CD4-positive, CD25-positive, alpha-beta regulatory T cell (primary cell): ENCODE measurements around the gene TMEM248. TPM values are rescaled to one million over a fixed set of nuclear protein-coding genes. Genes with fewer than 3 reads are reported as not detected.
"Not testable (repeated sequence)": the region's sequence is repeated elsewhere in the genome, so short reads cannot be mapped to it uniquely, and the experiment has no call there.

ENCODE experiments used
- ATAC-seq, 2 donors: fragments of 150-1000 bp; cut with Tn5 transposase; one replicate each; pipeline ENCODE4 v1.10.0; 2021; ENCODE audit warnings: low read depth in 2 of 2, moderate number of reproducible peaks in 2 of 2, moderate library complexity in 1 of 2
- DNase-seq, 3 donors: peaks; one replicate each; pipeline versions ENCODE4 v3.0.0 to v3.0.0-alpha.2; 2012 to 2022; ENCODE audit warnings: mixed read lengths in 1 of 3
- H3K27ac ChIP-seq: one replicate; pipeline ENCODE4 v1.7.0; 2013; ENCODE audit warnings: mild to moderate bottlenecking, low read length; ENCODE audit not compliant: insufficient read depth, poor library complexity, severe bottlenecking
- H3K27me3 ChIP-seq: one replicate; pipeline ENCODE4 v1.7.0; 2013; ENCODE audit warnings: low read length; ENCODE audit not compliant: control insufficient read depth, insufficient read depth
- H3K36me3 ChIP-seq: one replicate; pipeline ENCODE4 v1.7.0; 2013; ENCODE audit warnings: mild to moderate bottlenecking, low read length, moderate library complexity; ENCODE audit not compliant: control insufficient read depth, insufficient read depth
- H3K4me1 ChIP-seq: 2 replicates; pipeline ENCODE4 v1.7.0; 2013; ENCODE audit warnings: mild to moderate bottlenecking, low read length; ENCODE audit not compliant: insufficient read depth, control insufficient read depth, poor library complexity, severe bottlenecking
- H3K4me3 ChIP-seq: one replicate; pipeline ENCODE4 v1.7.0; 2013; ENCODE audit warnings: low read depth, mild to moderate bottlenecking, low read length, moderate library complexity
- H3K9me3 ChIP-seq, 2 experiments: 1 replicate in 1 of 2; 2 replicates in 1 of 2; pipeline ENCODE4 v1.7.0; 2013; ENCODE audit warnings: low read length in 2 of 2, mild to moderate bottlenecking in 1 of 2, moderate library complexity in 1 of 2; ENCODE audit not compliant: control insufficient read depth in 2 of 2
- H3K27ac Mint-ChIP-seq, 3 donors: one replicate each; pipeline ENCODE4 v1.8.0; 2020 to 2022; ENCODE audit warnings: mild to moderate bottlenecking in 3 of 3, mixed read lengths in 3 of 3, moderate library complexity in 2 of 3
- H3K27me3 Mint-ChIP-seq: one replicate; pipeline ENCODE4 v1.8.0; 2022; ENCODE audit warnings: mild to moderate bottlenecking, mixed read lengths
- H3K36me3 Mint-ChIP-seq: one replicate; pipeline ENCODE4 v1.8.0; 2020; ENCODE audit warnings: mixed read lengths
- H3K4me1 Mint-ChIP-seq, 4 donors: one replicate each; pipeline ENCODE4 v1.8.0; 2020 to 2022; ENCODE audit warnings: mixed read lengths in 4 of 4, mild to moderate bottlenecking in 1 of 4
- H3K4me3 Mint-ChIP-seq, 4 donors: one replicate each; pipeline ENCODE4 v1.8.0; 2020 to 2022; ENCODE audit warnings: mild to moderate bottlenecking in 4 of 4, mixed read lengths in 4 of 4, moderate library complexity in 3 of 4
- H3K9me3 Mint-ChIP-seq, 7 donors: one replicate each; pipeline ENCODE4 v1.8.0; 2020 to 2022; ENCODE audit warnings: mixed read lengths in 7 of 7, mild to moderate bottlenecking in 3 of 7, moderate library complexity in 2 of 7
- polyA plus RNA-seq, 4 donors: library from polyadenylated mRNA; unstranded; fragments of 300-500 nt; fragmentation: Illumina TruSeq; gene quantifications; one replicate each; pipeline ENCODE4 v1.2.3, GENCODE V29; 2021
- total RNA-seq: library from RNA; stranded (reverse); gene quantifications from one replicate; pipeline ENCODE4 v1.2.3, GENCODE V29; 2022

Gene TMEM248
- total and polyA plus RNA-seq, 5 donors from 2014 or later = 87.3 to 152 (median 108) TPM

- no peak overlapping the region for H3K4me3 ChIP-seq
- H3K4me3 Mint-ChIP-seq = no peak overlapping the region
- no peaks in the 10 kb centered on the region for H3K9me3 Mint-ChIP-seq
- no peak overlapping the region for H3K27ac Mint-ChIP-seq
- no peaks in the 10 kb centered on the region for H3K27me3 ChIP-seq
- H3K36me3 Mint-ChIP-seq = peaks cover 19% of the 10 kb centered on the region
- H3K4me1 ChIP-seq = no peaks in the 10 kb centered on the region
- no peaks in the 10 kb centered on the region for H3K9me3 ChIP-seq
- no peak for DNase-seq
- no peak overlapping the region for H3K27ac ChIP-seq
- H3K36me3 ChIP-seq = no peaks in the 10 kb centered on the region
- peaks cover 0 to 22% (median 3%) of the 10 kb centered on the region in 4 donors for H3K4me1 Mint-ChIP-seq
- no peak for ATAC-seq
- H3K27me3 Mint-ChIP-seq = no peaks in the 10 kb centered on the region
These were observed 18.2 kb upstream of the TMEM248 start for GRCh38 chr7:66902844-66903180.

GRCh38 chr7:66903360-66904062, 17.5 kb upstream of the TMEM248 start:
- Mint-ChIP-seq H3K27me3 (no peaks in the 10 kb centered on the region), H3K36me3 (peaks cover 21% of the 10 kb centered on the region), H3K27ac (peak overlapping the region in 1 of 3 donors; percentile 69), H3K4me3 (no peak overlapping the region), H3K9me3 (no peaks in the 10 kb centered on the region), H3K4me1 (peaks cover 0 to 27% (median 3%) of the 10 kb centered on the region in 4 donors)
- Histone ChIP-seq H3K4me3 (no peak overlapping the region), H3K27me3 (no peaks in the 10 kb centered on the region), H3K4me1 (no peaks in the 10 kb centered on the region), H3K36me3 (no peaks in the 10 kb centered on the region), H3K9me3 (no peaks in the 10 kb centered on the region), H3K27ac (no peak overlapping the region)
- no peak for ATAC-seq
- no peak for DNase-seq

GRCh38 chr7:66904063-66904593, 16.9 kb upstream of the TMEM248 start:
- H3K27ac ChIP-seq = no peak overlapping the region
- H3K4me1 ChIP-seq = no peaks in the 10 kb centered on the region
- H3K9me3 ChIP-seq = no peaks in the 10 kb centered on the region
- Mint-ChIP-seq H3K27me3 (no peaks in the 10 kb centered on the region), H3K36me3 (peaks cover 19% of the 10 kb centered on the region), H3K9me3 (no peaks in the 10 kb centered on the region), H3K4me1 (peaks cover 0 to 28% (median 3%) of the 10 kb centered on the region in 4 donors), H3K27ac (no peak overlapping the region), H3K4me3 (no peak overlapping the region)
- no peak overlapping the region for H3K4me3 ChIP-seq
- DNase-seq = no peak
- no peak for ATAC-seq
- H3K27me3 ChIP-seq = no peaks in the 10 kb centered on the region
- H3K36me3 ChIP-seq = no peaks in the 10 kb centered on the region

GRCh38 chr7:66905278-66905677, 15.7 kb upstream of the TMEM248 start:
- Mint-ChIP-seq H3K36me3 (peaks cover 9% of the 10 kb centered on the region), H3K9me3 (no peaks in the 10 kb centered on the region), H3K27me3 (no peaks in the 10 kb centered on the region), H3K4me1 (peaks cover 0 to 28% (median 0%) of the 10 kb centered on the region in 4 donors), H3K27ac (peak overlapping the region in 2 of 3 donors; percentile 75 to 85), H3K4me3 (no peak overlapping the region)
- no peak for DNase-seq
- Histone ChIP-seq H3K4me1 (no peaks in the 10 kb centered on the region), H3K9me3 (no peaks in the 10 kb centered on the region), H3K27ac (no peak overlapping the region), H3K4me3 (no peak overlapping the region), H3K27me3 (no peaks in the 10 kb centered on the region), H3K36me3 (no peaks in the 10 kb centered on the region)
- ATAC-seq = no peak

GRCh38 chr7:66905689-66906088, 15.3 kb upstream of the TMEM248 start:
- Histone ChIP-seq H3K27ac (no peak overlapping the region), H3K4me1 (no peaks in the 10 kb centered on the region), H3K9me3 (no peaks in the 10 kb centered on the region), H3K4me3 (no peak overlapping the region), H3K27me3 (no peaks in the 10 kb centered on the region), H3K36me3 (no peaks in the 10 kb centered on the region)
- Mint-ChIP-seq H3K27ac (peak overlapping the region; percentile 60 to 85 (median 75)), H3K4me3 (no peak overlapping the region), H3K27me3 (no peaks in the 10 kb centered on the region), H3K9me3 (no peaks in the 10 kb centered on the region), H3K4me1 (peaks cover 0 to 28% (median 0%) of the 10 kb centered on the region in 4 donors), H3K36me3 (peaks cover 9% of the 10 kb centered on the region)
- no peak for ATAC-seq
- DNase-seq = peak in 1 of 3 donors; percentile 14

- no peak overlapping the region for H3K4me3 ChIP-seq
- no peaks in the 10 kb centered on the region for H3K27me3 ChIP-seq
- Mint-ChIP-seq H3K27ac (peak overlapping the region in 1 of 3 donors; percentile 85), H3K9me3 (no peaks in the 10 kb centered on the region), H3K4me1 (peaks cover 0 to 28% (median 0%) of the 10 kb centered on the region in 4 donors), H3K27me3 (no peaks in the 10 kb centered on the region), H3K36me3 (peaks cover 9% of the 10 kb centered on the region), H3K4me3 (no peak overlapping the region)
- DNase-seq = no peak
- no peak for ATAC-seq
- no peaks in the 10 kb centered on the region for H3K36me3 ChIP-seq
- no peaks in the 10 kb centered on the region for H3K9me3 ChIP-seq
- no peak overlapping the region for H3K27ac ChIP-seq
- no peaks in the 10 kb centered on the region for H3K4me1 ChIP-seq
These were observed 13.3 kb upstream of the TMEM248 start for GRCh38 chr7:66907731-66908130.

- H3K9me3 Mint-ChIP-seq, H3K4me3 ChIP-seq, H3K4me1 ChIP-seq, H3K27me3 Mint-ChIP-seq, DNase-seq, ATAC-seq, H3K27me3 ChIP-seq, H3K27ac Mint-ChIP-seq, H3K36me3 ChIP-seq, H3K36me3 Mint-ChIP-seq, H3K9me3 ChIP-seq, H3K27ac ChIP-seq: not testable (repeated sequence)
- Mint-ChIP-seq H3K4me1 (peaks cover 0 to 28% (median 0%) of the 10 kb centered on the region in 4 donors), H3K4me3 (peak overlapping the region in 1 of 4 donors; percentile 62)
These were observed 12.4 kb upstream of the TMEM248 start for GRCh38 chr7:66908598-66908997.

GRCh38 chr7:66910789-66911188, 10.2 kb upstream of the TMEM248 start:
- Histone ChIP-seq H3K9me3 (no peaks in the 10 kb centered on the region), H3K27me3 (no peaks in the 10 kb centered on the region), H3K4me3 (no peak overlapping the region), H3K27ac (no peak overlapping the region), H3K36me3 (no peaks in the 10 kb centered on the region), H3K4me1 (no peaks in the 10 kb centered on the region)
- Mint-ChIP-seq H3K9me3 (no peaks in the 10 kb centered on the region), H3K27ac (no peak overlapping the region), H3K4me3 (no peak overlapping the region), H3K36me3 (peaks cover 6% of the 10 kb centered on the region), H3K27me3 (no peaks in the 10 kb centered on the region), H3K4me1 (peaks cover 0 to 22% (median 0%) of the 10 kb centered on the region in 4 donors)
- ATAC-seq = no peak
- DNase-seq = no peak
